H1 (cell line): Measurements from ENCODE around the gene RTF1.

ENCODE experiments used
- CEBPB ChIP-seq: IDR thresholded peaks from 2 replicates; pipeline ENCODE4 v1.6.1; 2012; ENCODE audit warnings: low read depth, low read length
- CTCF ChIP-seq, 3 experiments: IDR thresholded peaks; 1 replicate in 2 of 3; 2 replicates in 1 of 3; pipeline versions ENCODE4 v1.5.1 to v1.6.1; 2011; ENCODE audit warnings: low read length in 3 of 3, mild to moderate bottlenecking in 3 of 3, inconsistent platforms in 2 of 3, low read depth in 1 of 3, moderate library complexity in 1 of 3; ENCODE audit not compliant: insufficient read depth in 1 of 3; ENCODE audit errors: control extremely low read depth in 1 of 3
- PHF8 ChIP-seq: fragments of 200-600 bp; sonication (generic); conservative IDR thresholded peaks from 2 replicates; pipeline ENCODE4 v1.7.1; 2012; ENCODE audit warnings: low read depth, mild to moderate bottlenecking, inconsistent platforms, low read length, moderate library complexity
- POLR2A ChIP-seq, 2 experiments: IDR thresholded peaks; 1 replicate in 1 of 2; 2 replicates in 1 of 2; pipeline ENCODE4 v1.6.1; 2011; ENCODE audit warnings: low read depth in 2 of 2, low read length in 2 of 2, mild to moderate bottlenecking in 2 of 2; ENCODE audit errors: control extremely low read depth in 1 of 2
- RAD21 ChIP-seq, 2 experiments: IDR thresholded peaks in 1 of 2; conservative IDR thresholded peaks in 1 of 2; 2 replicates each; pipeline ENCODE4 v1.6.1; 2011; ENCODE audit warnings: low read depth in 2 of 2, low read length in 2 of 2, improper control_type of control experiment in 1 of 2, inconsistent platforms in 1 of 2, mild to moderate bottlenecking in 1 of 2, moderate library complexity in 1 of 2
- TAF1 ChIP-seq: IDR thresholded peaks from 2 replicates; pipeline ENCODE4 v1.6.1; 2011; ENCODE audit warnings: mild to moderate bottlenecking, low read depth, low read length

- TF ChIP-seq TAF1 (no peak), RAD21 (IDR thresholded peaks at IDR 0.05 in 1 of 2, conservative IDR thresholded peaks at IDR 0.05 in 1 of 2; ENCODE audit: low read depth in 2 of 2, low read length in 2 of 2) (no peak), POLR2A (IDR thresholded peaks at IDR 0.05; ENCODE audit: control extremely low read depth in 1 of 2, low read depth in 2 of 2, low read length in 2 of 2) (no peak), CTCF (IDR thresholded peaks at IDR 0.05; ENCODE audit: control extremely low read depth in 1 of 3, insufficient read depth in 1 of 3, low read depth in 1 of 3, low read length in 3 of 3) (no peak), CEBPB (no peak), PHF8 (no peak)
These were observed 24.2 kb upstream of the RTF1 start for GRCh38 chr15:41392659-41393058.
